Mammary epithelial cell (primary cell): ENCODE measurements around the gene TFAP2A.

Experiments
- CTCF ChIP-seq, 2 donors: IDR thresholded peaks in 1 of 2; conservative IDR thresholded peaks in 1 of 2; 2 replicates each; pipeline ENCODE4 v1.5.1; 2011 to 2012; ENCODE audit warnings: inconsistent platforms in 2 of 2, low read length in 2 of 2, mild to moderate bottlenecking in 2 of 2, control low read depth in 1 of 2, low read depth in 1 of 2; ENCODE audit not compliant: insufficient read depth in 1 of 2; ENCODE audit errors: extremely low read depth in 1 of 2
- EZH2 ChIP-seq: IDR thresholded peaks from 2 replicates; pipeline ENCODE4 v1.6.1; 2012; ENCODE audit warnings: low read length, inconsistent platforms, borderline replicate concordance

- TF ChIP-seq CTCF (conservative IDR thresholded peaks at IDR 0.05 in 1 of 2, IDR thresholded peaks at IDR 0.05 in 1 of 2; ENCODE audit: extremely low read depth in 1 of 2, insufficient read depth in 1 of 2, low read depth in 1 of 2, low read length in 2 of 2) (peak in 1 of 2 donors; percentile 14), EZH2 (no peak)
These were observed 11.3 kb upstream of the TFAP2A start for GRCh38 chr6:10425975-10426780.
